HL-60 (cell line): Measurements from ENCODE around the gene CDH20.
A peak's percentile ranks its signal among the peaks of the same experiment; 100 is the strongest.

ENCODE experiments used
- DNase-seq, 2 experiments: peaks; one replicate each; pipeline ENCODE4 v3.0.0-alpha.2; 2010 to 2020; ENCODE audit warnings: low read depth in 1 of 2, low spot score in 1 of 2
- H3K27ac ChIP-seq: fragments of 250-450 bp; sonication (Bioruptor Pico); replicated peaks from 2 replicates; pipeline ENCODE4 v1.5.1; 2020; ENCODE audit warnings: mild to moderate bottlenecking, moderate library complexity
- H3K27me3 ChIP-seq: fragments of 250-450 bp; sonication (Bioruptor Pico); 2 replicates; pipeline ENCODE4 v1.5.1; 2021; ENCODE audit warnings: mild to moderate bottlenecking, moderate library complexity; ENCODE audit not compliant: insufficient read depth, poor library complexity, severe bottlenecking
- H3K4me3 ChIP-seq: replicated peaks from 2 replicates; pipeline ENCODE4 v1.5.1; 2011; ENCODE audit warnings: mild to moderate bottlenecking, control low read depth, low read length; ENCODE audit not compliant: insufficient read depth
- GABPA ChIP-seq: IDR thresholded peaks from 2 replicates; pipeline ENCODE4 v1.6.1; 2012; ENCODE audit warnings: low read depth
- POLR2AphosphoS5 ChIP-seq: IDR thresholded peaks from 2 replicates; pipeline ENCODE4 v1.6.1; 2012; ENCODE audit warnings: low read depth
- SPI1 ChIP-seq: IDR thresholded peaks from 2 replicates; pipeline ENCODE4 v1.6.1; 2012; ENCODE audit warnings: low read depth, mild to moderate bottlenecking, borderline replicate concordance
- TF ChIP-seq, protein P1 (sequence below): IDR thresholded peaks from 2 replicates; pipeline ENCODE4 v1.6.1; 2012; ENCODE audit warnings: low read depth; ENCODE audit not compliant: insufficient replicate concordance
- TF ChIP-seq, protein P2 (sequence below): IDR thresholded peaks from one replicate; pipeline ENCODE4 v1.5.1; 2011; ENCODE audit warnings: low read length, control low read depth, inconsistent platforms; ENCODE audit not compliant: insufficient read depth

Gene CDH20

DNA sequence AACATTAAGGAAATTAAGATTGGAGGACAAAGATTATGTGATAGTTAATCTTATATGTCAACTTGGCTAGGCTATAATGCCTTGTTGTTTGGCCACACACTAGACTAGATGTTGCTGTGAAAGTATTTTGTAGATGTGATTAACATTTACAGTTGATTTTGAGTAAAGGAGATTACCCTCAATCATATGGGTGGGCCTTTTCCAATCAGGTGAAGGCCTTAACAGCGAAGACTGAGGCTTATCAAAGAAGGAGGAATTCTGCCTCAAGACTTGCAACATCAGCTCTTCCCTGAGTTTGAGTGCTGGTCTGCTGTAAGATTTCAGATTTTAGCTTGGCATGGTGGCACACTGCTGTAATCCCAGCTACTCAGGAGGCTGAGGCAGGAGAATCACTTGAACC is 250.3 kb downstream of the CDH20 start:
- Histone ChIP-seq H3K4me3 (no peak overlapping the region), H3K27ac (no peak overlapping the region), H3K27me3 (no peaks in the 10 kb centered on the region)
- TF ChIP-seq POLR2AphosphoS5 (no peak), SPI1 (no peak)
- TF ChIP-seq, protein P1, sequence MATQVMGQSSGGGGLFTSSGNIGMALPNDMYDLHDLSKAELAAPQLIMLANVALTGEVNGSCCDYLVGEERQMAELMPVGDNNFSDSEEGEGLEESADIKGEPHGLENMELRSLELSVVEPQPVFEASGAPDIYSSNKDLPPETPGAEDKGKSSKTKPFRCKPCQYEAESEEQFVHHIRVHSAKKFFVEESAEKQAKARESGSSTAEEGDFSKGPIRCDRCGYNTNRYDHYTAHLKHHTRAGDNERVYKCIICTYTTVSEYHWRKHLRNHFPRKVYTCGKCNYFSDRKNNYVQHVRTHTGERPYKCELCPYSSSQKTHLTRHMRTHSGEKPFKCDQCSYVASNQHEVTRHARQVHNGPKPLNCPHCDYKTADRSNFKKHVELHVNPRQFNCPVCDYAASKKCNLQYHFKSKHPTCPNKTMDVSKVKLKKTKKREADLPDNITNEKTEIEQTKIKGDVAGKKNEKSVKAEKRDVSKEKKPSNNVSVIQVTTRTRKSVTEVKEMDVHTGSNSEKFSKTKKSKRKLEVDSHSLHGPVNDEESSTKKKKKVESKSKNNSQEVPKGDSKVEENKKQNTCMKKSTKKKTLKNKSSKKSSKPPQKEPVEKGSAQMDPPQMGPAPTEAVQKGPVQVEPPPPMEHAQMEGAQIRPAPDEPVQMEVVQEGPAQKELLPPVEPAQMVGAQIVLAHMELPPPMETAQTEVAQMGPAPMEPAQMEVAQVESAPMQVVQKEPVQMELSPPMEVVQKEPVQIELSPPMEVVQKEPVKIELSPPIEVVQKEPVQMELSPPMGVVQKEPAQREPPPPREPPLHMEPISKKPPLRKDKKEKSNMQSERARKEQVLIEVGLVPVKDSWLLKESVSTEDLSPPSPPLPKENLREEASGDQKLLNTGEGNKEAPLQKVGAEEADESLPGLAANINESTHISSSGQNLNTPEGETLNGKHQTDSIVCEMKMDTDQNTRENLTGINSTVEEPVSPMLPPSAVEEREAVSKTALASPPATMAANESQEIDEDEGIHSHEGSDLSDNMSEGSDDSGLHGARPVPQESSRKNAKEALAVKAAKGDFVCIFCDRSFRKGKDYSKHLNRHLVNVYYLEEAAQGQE = no peak
- TF ChIP-seq, protein P2, sequence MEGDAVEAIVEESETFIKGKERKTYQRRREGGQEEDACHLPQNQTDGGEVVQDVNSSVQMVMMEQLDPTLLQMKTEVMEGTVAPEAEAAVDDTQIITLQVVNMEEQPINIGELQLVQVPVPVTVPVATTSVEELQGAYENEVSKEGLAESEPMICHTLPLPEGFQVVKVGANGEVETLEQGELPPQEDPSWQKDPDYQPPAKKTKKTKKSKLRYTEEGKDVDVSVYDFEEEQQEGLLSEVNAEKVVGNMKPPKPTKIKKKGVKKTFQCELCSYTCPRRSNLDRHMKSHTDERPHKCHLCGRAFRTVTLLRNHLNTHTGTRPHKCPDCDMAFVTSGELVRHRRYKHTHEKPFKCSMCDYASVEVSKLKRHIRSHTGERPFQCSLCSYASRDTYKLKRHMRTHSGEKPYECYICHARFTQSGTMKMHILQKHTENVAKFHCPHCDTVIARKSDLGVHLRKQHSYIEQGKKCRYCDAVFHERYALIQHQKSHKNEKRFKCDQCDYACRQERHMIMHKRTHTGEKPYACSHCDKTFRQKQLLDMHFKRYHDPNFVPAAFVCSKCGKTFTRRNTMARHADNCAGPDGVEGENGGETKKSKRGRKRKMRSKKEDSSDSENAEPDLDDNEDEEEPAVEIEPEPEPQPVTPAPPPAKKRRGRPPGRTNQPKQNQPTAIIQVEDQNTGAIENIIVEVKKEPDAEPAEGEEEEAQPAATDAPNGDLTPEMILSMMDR = no peak
- DNase-seq = no peak

DNA sequence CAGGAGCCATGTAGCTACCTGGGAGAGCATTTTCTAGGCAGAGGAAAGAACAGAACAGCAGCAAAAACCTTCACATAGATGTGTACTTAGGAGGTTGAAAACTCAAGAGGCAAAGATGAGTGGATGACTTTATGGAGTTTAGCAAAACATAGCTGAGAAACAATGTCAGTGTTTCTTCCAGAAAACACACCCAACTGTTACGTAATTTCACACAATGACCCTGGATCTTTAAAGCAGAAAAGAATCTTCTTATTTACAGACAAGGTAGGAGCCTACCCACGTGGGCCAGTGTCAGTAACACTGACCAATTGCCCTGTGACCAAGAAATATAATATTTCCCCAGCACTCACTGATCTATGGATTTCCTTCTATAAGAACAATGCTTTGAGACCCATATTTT is 254.6 kb downstream of the CDH20 start:
- Histone ChIP-seq H3K27ac (no peak overlapping the region), H3K27me3 (peaks cover 2% of the 10 kb centered on the region), H3K4me3 (no peak overlapping the region)
- DNase-seq = no peak
- no peak for TF ChIP-seq SPI1
- TF ChIP-seq, protein P2 = no peak
- TF ChIP-seq POLR2AphosphoS5 = no peak
- TF ChIP-seq, protein P1 = no peak
- no peak for TF ChIP-seq GABPA

DNA sequence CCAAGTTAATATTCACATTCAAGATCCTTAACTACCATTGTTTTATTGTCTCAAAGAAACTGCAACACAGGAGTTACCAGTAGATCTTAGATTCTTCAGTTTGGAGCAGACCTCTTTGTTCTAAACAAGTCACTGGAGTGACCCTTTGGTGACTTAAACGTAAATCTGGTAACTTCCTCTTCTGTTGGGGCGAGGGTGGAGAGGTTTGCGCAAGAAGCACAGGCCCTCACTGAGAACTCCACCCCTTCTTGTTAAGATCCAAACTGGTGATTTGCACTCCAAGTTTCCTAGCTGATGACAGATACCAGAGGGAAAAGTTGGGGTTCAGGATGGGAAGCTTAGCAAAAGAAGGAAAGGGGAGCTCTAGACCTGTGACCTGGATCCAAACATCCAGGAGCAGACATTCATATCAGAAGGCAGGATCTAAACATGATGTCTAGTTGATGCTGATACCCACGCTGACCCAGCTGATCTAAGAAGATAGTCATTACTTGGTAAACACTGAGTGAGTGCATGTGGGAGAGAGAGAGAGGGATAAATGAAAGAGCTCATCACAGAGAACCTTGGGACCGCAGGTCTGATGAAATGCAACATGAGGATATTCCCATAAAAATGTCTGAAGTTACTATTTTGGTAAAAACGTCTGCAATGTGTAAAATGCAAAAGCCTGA is 256.0 kb downstream of the CDH20 start:
- Histone ChIP-seq H3K4me3 (no peak overlapping the region), H3K27ac (no peak overlapping the region), H3K27me3 (peaks cover 2% of the 10 kb centered on the region)
- TF ChIP-seq, protein P2 = no peak
- TF ChIP-seq, protein P1 = no peak
- DNase-seq = peak in 1 of 2 experiments; percentile 45
